Immature natural killer cell (primary cell): ENCODE data around the gene ZNF776. TPM values are rescaled to one million over a fixed set of nuclear protein-coding genes. Genes with fewer than 3 reads are reported as not detected.
"Not testable (repeated sequence)": the region's sequence is repeated elsewhere in the genome, so short reads cannot be mapped to it uniquely, and the experiment has no call there.

ENCODE experiments used
- DNase-seq, 3 donors: peaks; one replicate each; pipeline ENCODE4 v3.0.0; 2022; ENCODE audit warnings: mixed read lengths in 1 of 3
- H3K27ac Mint-ChIP-seq, 6 donors: one replicate each; pipeline ENCODE4 v1.8.0; 2020; ENCODE audit warnings: mixed read lengths in 6 of 6, mild to moderate bottlenecking in 5 of 6, inconsistent platforms in 4 of 6, moderate library complexity in 3 of 6
- H3K27me3 Mint-ChIP-seq, 3 donors: one replicate each; pipeline ENCODE4 v1.8.0; 2020 to 2021; ENCODE audit warnings: low read depth in 3 of 3, mild to moderate bottlenecking in 3 of 3, mixed read lengths in 3 of 3, moderate library complexity in 3 of 3, inconsistent platforms in 1 of 3
- H3K36me3 Mint-ChIP-seq, 3 donors: one replicate each; pipeline ENCODE4 v1.8.0; 2020; ENCODE audit warnings: mixed read lengths in 3 of 3, inconsistent platforms in 2 of 3, mild to moderate bottlenecking in 2 of 3
- H3K4me1 Mint-ChIP-seq, 2 donors: one replicate each; pipeline ENCODE4 v1.8.0; 2020; ENCODE audit warnings: inconsistent platforms in 2 of 2, mild to moderate bottlenecking in 2 of 2, mixed read lengths in 2 of 2, moderate library complexity in 1 of 2
- H3K4me3 Mint-ChIP-seq, 5 donors: one replicate each; pipeline ENCODE4 v1.8.0; 2020; ENCODE audit warnings: mild to moderate bottlenecking in 5 of 5, mixed read lengths in 5 of 5, inconsistent platforms in 3 of 5, moderate library complexity in 3 of 5
- H3K9me3 Mint-ChIP-seq, 6 donors: one replicate each; pipeline ENCODE4 v1.8.0; 2020; ENCODE audit warnings: mild to moderate bottlenecking in 6 of 6, mixed read lengths in 6 of 6, inconsistent platforms in 4 of 6, moderate library complexity in 3 of 6
- polyA plus RNA-seq, 3 donors: library from polyadenylated mRNA; unstranded; fragments of 300-500 nt; fragmentation: Illumina TruSeq; gene quantifications; one replicate each; pipeline ENCODE4 v1.2.3, GENCODE V29; 2021

ZNF776 gene
- polyA plus RNA-seq: 1 to 10 TPM; 5.0 to 7.3 (median 5.9) TPM

DNA sequence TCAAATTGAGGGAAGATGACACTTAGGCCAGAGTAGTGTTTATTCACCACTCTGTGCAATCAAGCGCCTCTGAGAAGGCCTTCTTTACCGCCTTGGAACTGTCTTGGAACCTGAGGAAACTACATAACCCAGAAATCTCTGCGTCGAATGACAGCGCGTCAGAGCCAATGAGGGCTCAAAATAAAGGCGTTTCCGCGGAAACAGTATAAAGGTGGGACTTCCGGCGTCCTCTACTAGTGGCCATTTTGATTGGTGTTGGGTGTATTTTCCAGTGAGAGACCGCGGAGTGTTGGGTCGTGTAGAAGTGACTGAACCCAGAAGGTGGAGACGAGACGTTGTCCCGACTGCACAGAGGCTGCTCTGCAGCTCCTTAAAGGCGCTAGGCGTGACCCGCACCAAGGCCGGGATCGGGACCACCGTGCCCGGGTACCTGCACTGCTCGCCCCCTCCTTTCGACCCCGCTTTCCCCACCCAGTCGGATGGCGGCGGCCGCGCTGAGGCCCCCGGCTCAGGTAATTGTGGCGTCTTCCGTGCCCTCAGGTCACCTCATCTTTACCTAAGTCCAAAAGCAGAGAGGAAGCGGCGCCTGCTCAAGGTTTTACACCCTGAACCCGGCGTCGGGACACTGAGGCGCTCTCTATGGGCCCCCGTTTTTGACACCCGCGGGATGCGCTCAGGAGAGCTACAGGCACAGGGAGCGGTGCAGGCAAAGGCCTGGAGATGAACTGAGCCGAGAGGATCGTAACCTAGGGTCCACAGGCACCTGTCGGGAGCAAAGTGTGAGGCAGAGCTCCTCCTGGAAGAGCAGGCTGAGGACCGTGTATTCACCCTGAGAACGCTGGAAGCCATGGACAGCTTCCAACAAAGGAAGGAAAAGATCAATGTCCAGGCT lies at the start of gene ZNF776:
ZNF776 (plus strand) TSS at position 236 of the 892 bp plus-strand sequence; CDS start at position 480, 244 bp downstream.
- H3K27me3 Mint-ChIP-seq: peaks cover 0 to 2% (median 2%) of the 10 kb centered on the region in 3 donors
- peaks cover 17 to 48% (median 45%) of the 10 kb centered on the region in 6 donors for H3K9me3 Mint-ChIP-seq
- peaks cover 42 to 50% (median 42%) of the 10 kb centered on the region in 3 donors for H3K36me3 Mint-ChIP-seq
- peak within 1 kb of the TSS; percentile 91 to 99 (median 94) for H3K27ac Mint-ChIP-seq
- peak within 1 kb of the TSS; percentile 91 to 100 (median 95) for H3K4me3 Mint-ChIP-seq
- peaks cover 26 to 45% of the 10 kb centered on the region in 2 donors for H3K4me1 Mint-ChIP-seq
- DNase-seq: peak; percentile 81 to 85 (median 82)

GRCh38 chr19:57701625-57702024 lies 45.0 kb upstream of the ZNF776 start:
- Mint-ChIP-seq H3K9me3 (peaks cover 14 to 94% (median 51%) of the 10 kb centered on the region in 6 donors), H3K4me3 (no peak overlapping the region), H3K27ac (no peak overlapping the region), H3K27me3 (peaks cover 0 to 6% (median 1%) of the 10 kb centered on the region in 3 donors), H3K4me1 (peaks cover 11 to 37% of the 10 kb centered on the region in 2 donors), H3K36me3 (peaks cover 54 to 81% (median 63%) of the 10 kb centered on the region in 3 donors)
- DNase-seq: no peak

DNA sequence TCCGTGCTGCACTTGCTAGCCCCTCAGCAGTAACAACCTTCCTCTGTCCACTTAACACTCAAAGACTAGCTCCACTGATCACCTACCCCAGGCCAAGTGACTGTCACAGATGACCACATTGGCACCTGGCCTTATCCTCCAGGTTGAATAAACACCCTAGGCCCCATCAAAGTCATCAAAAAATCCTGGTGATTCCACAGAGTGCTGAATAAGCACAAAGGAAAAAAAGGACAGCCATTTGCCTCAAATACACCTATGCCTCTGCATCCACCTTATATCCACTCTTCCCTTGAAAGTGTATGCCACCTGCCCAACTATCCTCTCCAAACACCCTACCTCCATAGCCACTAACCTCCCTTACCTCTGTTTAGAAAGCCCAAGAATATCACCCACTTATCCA lies 40.3 kb upstream of the ZNF776 start:
- peak overlapping the region in 3 of 5 donors; percentile 4 to 34 (median 10) for H3K4me3 Mint-ChIP-seq
- peaks cover 2 to 9% (median 4%) of the 10 kb centered on the region in 3 donors for H3K27me3 Mint-ChIP-seq
- DNase-seq: no peak
- H3K4me1 Mint-ChIP-seq: peaks cover 31 to 66% of the 10 kb centered on the region in 2 donors
- H3K27ac Mint-ChIP-seq: peak overlapping the region in 1 of 6 donors; percentile 24
- peaks cover 10 to 93% (median 56%) of the 10 kb centered on the region in 6 donors for H3K9me3 Mint-ChIP-seq
- peaks cover 45 to 54% (median 52%) of the 10 kb centered on the region in 3 donors for H3K36me3 Mint-ChIP-seq

GRCh38 chr19:57708641-57709361 lies 37.8 kb upstream of the ZNF776 start, which contains the start of gene ZNF154:
Gene ZNF154, minus strand, starts transcription at chr19:57709204. Its CDS starts 233 bp downstream, at chr19:57708971.
- DNase-seq: peak; percentile 44 to 74 (median 59)
- peaks cover 36 to 42% (median 37%) of the 10 kb centered on the region in 3 donors for H3K36me3 Mint-ChIP-seq
- peaks cover 3 to 92% (median 43%) of the 10 kb centered on the region in 6 donors for H3K9me3 Mint-ChIP-seq
- peaks cover 31 to 57% of the 10 kb centered on the region in 2 donors for H3K4me1 Mint-ChIP-seq
- H3K4me3 Mint-ChIP-seq: peak within 1 kb of the TSS; percentile 84 to 97 (median 90)
- H3K27ac Mint-ChIP-seq: peak within 1 kb of the TSS; percentile 60 to 95 (median 88)
- peaks cover 2 to 7% (median 4%) of the 10 kb centered on the region in 3 donors for H3K27me3 Mint-ChIP-seq

GRCh38 chr19:57709616-57710015 lies 37.0 kb upstream of the ZNF776 start:
- Mint-ChIP-seq H3K27ac (peak overlapping the region in 5 of 6 donors; percentile 55 to 95 (median 88)), H3K9me3 (peaks cover 5 to 92% (median 44%) of the 10 kb centered on the region in 6 donors), H3K4me1 (peaks cover 28 to 49% of the 10 kb centered on the region in 2 donors), H3K27me3 (peaks cover 2 to 9% (median 4%) of the 10 kb centered on the region in 3 donors), H3K4me3 (peak overlapping the region; percentile 84 to 97 (median 90)), H3K36me3 (peaks cover 36 to 41% (median 38%) of the 10 kb centered on the region in 3 donors)
- no peak for DNase-seq

GRCh38 chr19:57712222-57712621 lies 34.4 kb upstream of the ZNF776 start:
- Mint-ChIP-seq H3K27ac (no peak overlapping the region), H3K4me1 (peaks cover 17 to 23% of the 10 kb centered on the region in 2 donors), H3K27me3 (peaks cover 2 to 9% (median 4%) of the 10 kb centered on the region in 3 donors), H3K36me3 (peaks cover 29 to 44% (median 34%) of the 10 kb centered on the region in 3 donors), H3K9me3 (peaks cover 4 to 88% (median 51%) of the 10 kb centered on the region in 6 donors), H3K4me3 (no peak overlapping the region)
- DNase-seq: no peak

DNA sequence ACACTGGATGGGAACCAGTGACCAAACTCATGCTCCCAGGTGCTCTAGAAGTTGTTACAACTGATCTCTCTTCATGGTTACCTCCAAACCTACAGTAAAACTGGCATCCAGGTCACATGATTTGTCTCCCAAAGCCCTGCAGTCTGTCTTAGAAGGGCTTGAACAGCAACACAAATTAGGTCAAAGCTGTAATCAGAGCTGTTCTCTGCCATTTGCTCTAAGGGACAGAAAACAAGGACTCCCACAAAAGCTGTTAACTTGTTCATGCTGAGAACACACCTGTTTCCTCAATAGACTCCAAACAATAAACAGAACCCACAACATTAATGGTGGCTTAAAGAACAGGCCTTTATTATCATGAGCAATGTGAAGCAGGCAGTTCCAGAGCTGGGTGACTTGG lies 27.2 kb upstream of the ZNF776 start:
- Mint-ChIP-seq H3K9me3 (peaks cover 9 to 88% (median 69%) of the 10 kb centered on the region in 6 donors), H3K4me1 (peaks cover 9 to 24% of the 10 kb centered on the region in 2 donors), H3K27ac (peak overlapping the region in 1 of 6 donors; percentile 12), H3K27me3 (peaks cover 0 to 3% (median 2%) of the 10 kb centered on the region in 3 donors), H3K4me3 (no peak overlapping the region), H3K36me3 (peaks cover 65 to 70% (median 70%) of the 10 kb centered on the region in 3 donors)
- no peak for DNase-seq

DNA sequence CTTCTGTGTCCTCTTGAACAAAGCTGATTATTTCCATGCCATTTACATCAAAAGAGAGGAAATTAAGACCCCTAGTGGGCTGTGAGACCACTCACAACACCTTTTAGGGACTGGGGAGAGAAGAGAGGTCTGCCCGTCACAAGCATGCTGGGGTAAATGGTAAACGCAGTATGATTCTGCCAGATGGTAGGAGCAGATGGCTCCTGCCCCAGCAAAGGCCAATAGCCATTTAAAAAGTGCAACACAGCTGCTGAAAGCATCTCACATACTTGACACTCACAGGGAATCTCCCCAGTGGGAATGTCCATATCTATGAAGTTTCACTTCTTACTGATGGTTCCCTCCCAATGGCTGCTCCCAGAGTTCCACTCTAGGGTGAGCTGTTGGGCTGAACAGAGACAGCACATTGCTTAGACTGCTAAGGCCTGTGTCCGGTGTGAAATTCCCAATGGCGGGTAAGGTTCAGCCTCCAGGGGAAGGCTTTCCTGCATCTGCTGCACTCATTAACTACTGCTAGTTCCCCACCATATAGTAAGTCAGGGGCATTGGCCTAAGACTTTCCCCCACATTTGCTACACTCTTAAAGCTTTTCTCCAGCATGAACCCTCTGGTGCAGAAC lies 26.6 kb upstream of the ZNF776 start:
- peaks cover 0 to 3% (median 2%) of the 10 kb centered on the region in 3 donors for H3K27me3 Mint-ChIP-seq
- peaks cover 8 to 88% (median 72%) of the 10 kb centered on the region in 6 donors for H3K9me3 Mint-ChIP-seq
- no peak overlapping the region for H3K4me3 Mint-ChIP-seq
- peaks cover 66 to 70% (median 69%) of the 10 kb centered on the region in 3 donors for H3K36me3 Mint-ChIP-seq
- H3K27ac Mint-ChIP-seq: no peak overlapping the region
- peaks cover 12 to 30% of the 10 kb centered on the region in 2 donors for H3K4me1 Mint-ChIP-seq
- no peak for DNase-seq

- H3K9me3 Mint-ChIP-seq: peaks cover 8 to 84% (median 68%) of the 10 kb centered on the region in 6 donors
- no peak overlapping the region for H3K4me3 Mint-ChIP-seq
- peaks cover 12 to 32% of the 10 kb centered on the region in 2 donors for H3K4me1 Mint-ChIP-seq
- no peak for DNase-seq
- H3K36me3 Mint-ChIP-seq: peaks cover 62 to 66% (median 65%) of the 10 kb centered on the region in 3 donors
- peaks cover 0 to 4% (median 3%) of the 10 kb centered on the region in 3 donors for H3K27me3 Mint-ChIP-seq
- H3K27ac Mint-ChIP-seq: peak overlapping the region in 1 of 6 donors; percentile 17
Measured at GRCh38 chr19:57720878-57721277, 25.7 kb upstream of the ZNF776 start.

- H3K4me3 Mint-ChIP-seq, H3K27ac Mint-ChIP-seq, H3K4me1 Mint-ChIP-seq, H3K36me3 Mint-ChIP-seq, H3K9me3 Mint-ChIP-seq: not testable (repeated sequence)
- peak; percentile 24 to 31 (median 25) for DNase-seq
- H3K27me3 Mint-ChIP-seq: peaks cover 4 to 13% (median 5%) of the 10 kb centered on the region in 3 donors
Measured at GRCh38 chr19:57738320-57738719, 8.3 kb upstream of the ZNF776 start.

DNA sequence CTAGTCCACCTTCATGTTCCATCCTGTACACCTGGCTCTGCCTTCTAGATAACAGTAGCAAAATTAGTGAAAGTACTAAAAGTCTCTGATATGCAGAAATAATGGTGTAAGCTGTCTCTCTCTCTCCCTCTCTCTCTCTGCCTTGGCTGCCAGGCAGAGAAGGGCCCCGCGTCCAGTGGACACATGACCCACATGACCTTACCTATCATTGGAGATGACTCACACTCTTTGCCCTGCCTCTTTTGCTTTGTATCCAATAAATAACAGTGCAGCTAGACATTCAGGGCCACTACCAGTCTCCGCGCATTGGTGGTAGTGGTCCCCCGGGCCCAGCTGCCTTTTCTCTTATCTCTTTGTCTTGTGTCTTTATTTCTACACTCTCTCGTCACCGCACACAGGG lies 7.8 kb upstream of the ZNF776 start:
- not testable (repeated sequence) for H3K4me1 Mint-ChIP-seq, H3K9me3 Mint-ChIP-seq, DNase-seq, H3K4me3 Mint-ChIP-seq, H3K36me3 Mint-ChIP-seq, H3K27ac Mint-ChIP-seq
- H3K27me3 Mint-ChIP-seq: peaks cover 4 to 13% (median 5%) of the 10 kb centered on the region in 3 donors

DNA sequence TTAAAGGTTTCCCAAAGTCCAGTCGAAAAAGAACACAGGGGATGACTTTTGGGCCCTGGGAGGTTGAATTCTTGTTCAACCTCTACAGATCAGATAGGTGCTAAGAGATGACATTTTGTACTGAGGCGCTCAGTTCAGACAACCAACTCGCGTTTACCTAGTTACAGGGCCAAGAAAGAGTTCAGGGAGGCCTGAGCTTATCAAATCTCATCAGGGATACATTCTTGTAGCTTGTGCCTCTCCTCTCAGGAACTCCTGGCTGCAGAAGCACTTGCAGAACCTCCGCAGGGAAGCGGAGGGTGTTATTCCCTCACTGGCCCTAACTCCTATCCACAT lies 825 bp downstream of the ZNF776 start:
- Mint-ChIP-seq H3K4me3 (peak overlapping the region; percentile 91 to 100 (median 95)), H3K36me3 (peaks cover 47 to 56% (median 48%) of the 10 kb centered on the region in 3 donors), H3K4me1 (peaks cover 29 to 45% of the 10 kb centered on the region in 2 donors), H3K27ac (peak overlapping the region; percentile 91 to 99 (median 94)), H3K27me3 (peaks cover 0 to 2% (median 0%) of the 10 kb centered on the region in 3 donors), H3K9me3 (peaks cover 20 to 54% (median 50%) of the 10 kb centered on the region in 6 donors)
- DNase-seq: no peak

- Mint-ChIP-seq H3K36me3 (peaks cover 53 to 62% (median 54%) of the 10 kb centered on the region in 3 donors), H3K9me3 (peaks cover 24 to 60% (median 56%) of the 10 kb centered on the region in 6 donors), H3K27me3 (peaks cover 0 to 2% (median 0%) of the 10 kb centered on the region in 3 donors), H3K4me3 (peak overlapping the region; percentile 53 to 100 (median 95)), H3K27ac (no peak overlapping the region), H3K4me1 (peaks cover 31 to 45% of the 10 kb centered on the region in 2 donors)
- no peak for DNase-seq
Measured at GRCh38 chr19:57748029-57748428, 1.4 kb downstream of the ZNF776 start.
